HTERT RPE-1 (cell line): ENCODE results near the gene TEDC1.

Experiments used
- in situ Hi-C: fragments of 300-500 bp; cut with MboI; formaldehyde crosslinking; loops from 4 replicates; pipeline ENCODE4 v1.14.3; 2020; ENCODE audit warnings: low sequenced_read_pairs

TEDC1 gene

GRCh38 chr14:105458010-105458409 lies 33.0 kb upstream of the TEDC1 start:
- in situ Hi-C loops, result no loop called here

- in situ Hi-C loops, result no loop called here
Measured at GRCh38 chr14:105458571-105458970, 32.5 kb upstream of the TEDC1 start.

- in situ Hi-C loops, result no loop called here
Measured at GRCh38 chr14:105460116-105460515, 30.9 kb upstream of the TEDC1 start.

- in situ Hi-C loops, result no loop called here
Measured at GRCh38 chr14:105460616-105461015, 30.4 kb upstream of the TEDC1 start.

- in situ Hi-C loops, result no loop called here
Measured at GRCh38 chr14:105461903-105462302, 29.1 kb upstream of the TEDC1 start.

- in situ Hi-C loops, result no loop called here
Measured at GRCh38 chr14:105464501-105464900, 26.5 kb upstream of the TEDC1 start.

GRCh38 chr14:105465209-105466031 lies 25.6 kb upstream of the TEDC1 start:
- in situ Hi-C loops, result no loop called here

GRCh38 chr14:105466531-105467248 lies 24.4 kb upstream of the TEDC1 start:
- in situ Hi-C loops, result no loop called here

- in situ Hi-C loops, result no loop called here
Measured at GRCh38 chr14:105467249-105467941, 23.7 kb upstream of the TEDC1 start.

- in situ Hi-C loops, result no loop called here
Measured at GRCh38 chr14:105467942-105468471, 23.0 kb upstream of the TEDC1 start.

GRCh38 chr14:105468621-105469241 lies 22.3 kb upstream of the TEDC1 start:
- in situ Hi-C loops, result no loop called here

GRCh38 chr14:105469456-105470349 lies 21.3 kb upstream of the TEDC1 start:
- in situ Hi-C loops, result no loop called here

- in situ Hi-C loops, result no loop called here
Measured at GRCh38 chr14:105470350-105471296, 20.4 kb upstream of the TEDC1 start.

- in situ Hi-C loops, result no loop called here
Measured at GRCh38 chr14:105471297-105471821, 19.7 kb upstream of the TEDC1 start.

GRCh38 chr14:105471823-105472485 lies 19.1 kb upstream of the TEDC1 start:
- in situ Hi-C loops, result no loop called here

GRCh38 chr14:105472486-105472991 lies 18.5 kb upstream of the TEDC1 start:
- in situ Hi-C loops, result no loop called here

- in situ Hi-C loops, result no loop called here
Measured at GRCh38 chr14:105473033-105473676, 17.9 kb upstream of the TEDC1 start.
